HG03039 (cell line): Measurements from ENCODE around the gene PUM2.

Experiments
- ATAC-seq: cut with Tn5 transposase; IDR thresholded peaks from one replicate; pipeline ENCODE4 v1.9.1; 2021; ENCODE audit warnings: mild to moderate bottlenecking, moderate library complexity; ENCODE audit not compliant: unreplicated experiment

PUM2 gene

GRCh38 chr2:20219763-20220380, 130.8 kb downstream of the PUM2 start:
- ATAC-seq = no peak

- ATAC-seq = no peak
Observed at GRCh38 chr2:20218331-20219320, 132.0 kb downstream of the PUM2 start.

- ATAC-seq = no peak
Observed at GRCh38 chr2:20217041-20217970, 133.3 kb downstream of the PUM2 start.

GRCh38 chr2:20216130-20217025, 134.3 kb downstream of the PUM2 start:
- ATAC-seq = no peak

GRCh38 chr2:20215183-20216040, 135.2 kb downstream of the PUM2 start:
- no peak for ATAC-seq

GRCh38 chr2:20214566-20215182, 136.0 kb downstream of the PUM2 start:
- ATAC-seq = no peak

GRCh38 chr2:20213651-20214565, 136.7 kb downstream of the PUM2 start:
- no peak for ATAC-seq

GRCh38 chr2:20212871-20213503, 137.7 kb downstream of the PUM2 start:
- ATAC-seq = no peak

- ATAC-seq = no peak
Observed at GRCh38 chr2:20212459-20212870, 138.2 kb downstream of the PUM2 start.

GRCh38 chr2:20211860-20212458, 138.7 kb downstream of the PUM2 start:
- ATAC-seq = no peak

GRCh38 chr2:20211420-20211819, 139.2 kb downstream of the PUM2 start:
- no peak for ATAC-seq

GRCh38 chr2:20210462-20210861, 140.2 kb downstream of the PUM2 start:
- no peak for ATAC-seq

- no peak for ATAC-seq
Observed at GRCh38 chr2:20209373-20210109, 141.1 kb downstream of the PUM2 start.

GRCh38 chr2:20208476-20208859, 142.2 kb downstream of the PUM2 start:
- no peak for ATAC-seq

GRCh38 chr2:20207051-20207450, 143.6 kb downstream of the PUM2 start:
- ATAC-seq = no peak

- ATAC-seq = no peak
Observed at GRCh38 chr2:20205915-20206524, 144.6 kb downstream of the PUM2 start.
